NB4 (cell line): ENCODE results near the gene NFYC.

Source experiments
- DNase-seq: peaks from one replicate; pipeline ENCODE4 v3.0.0; 2010; ENCODE audit warnings: low read depth
- H3K4me3 ChIP-seq: one replicate; pipeline ENCODE4 v1.5.1; 2011; ENCODE audit warnings: mild to moderate bottlenecking, low read depth, low read length, moderate library complexity
- MYC ChIP-seq: IDR thresholded peaks from 2 replicates; pipeline ENCODE4 v1.6.1; 2011; ENCODE audit warnings: low read depth, low read length
- POLR2A ChIP-seq: IDR thresholded peaks from 2 replicates; pipeline ENCODE4 v1.6.1; 2011; ENCODE audit warnings: mild to moderate bottlenecking; ENCODE audit not compliant: insufficient read length; ENCODE audit errors: extremely low read depth
- TF ChIP-seq, protein P1 (sequence below): IDR thresholded peaks from one replicate; pipeline ENCODE4 v1.5.1; 2012; ENCODE audit warnings: low read depth, low read length
- TF ChIP-seq, protein P2 (sequence below): IDR thresholded peaks from 2 replicates; pipeline ENCODE4 v1.6.1; 2011; ENCODE audit warnings: low read depth, low read length

The NFYC gene

DNA sequence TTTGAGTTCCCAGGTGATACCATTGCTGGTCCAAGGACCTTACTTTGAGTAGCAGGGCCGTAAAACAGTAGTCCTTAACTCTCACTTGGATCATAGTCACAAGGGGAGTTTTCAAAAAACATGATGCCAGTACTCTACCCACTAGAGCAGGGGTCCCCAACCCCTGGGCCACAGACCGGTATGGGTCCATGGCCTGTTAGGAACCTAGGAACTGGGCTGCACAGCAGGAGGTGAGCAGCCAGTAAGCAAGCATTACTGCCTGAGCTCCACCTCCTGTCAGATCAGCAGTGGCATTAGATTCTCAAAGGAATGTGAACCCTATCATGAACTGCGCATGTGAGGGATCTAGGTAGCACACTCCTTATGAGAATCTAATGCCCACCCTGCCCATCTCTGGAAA is 52.4 kb downstream of the NFYC start:
- TF ChIP-seq, protein P1, sequence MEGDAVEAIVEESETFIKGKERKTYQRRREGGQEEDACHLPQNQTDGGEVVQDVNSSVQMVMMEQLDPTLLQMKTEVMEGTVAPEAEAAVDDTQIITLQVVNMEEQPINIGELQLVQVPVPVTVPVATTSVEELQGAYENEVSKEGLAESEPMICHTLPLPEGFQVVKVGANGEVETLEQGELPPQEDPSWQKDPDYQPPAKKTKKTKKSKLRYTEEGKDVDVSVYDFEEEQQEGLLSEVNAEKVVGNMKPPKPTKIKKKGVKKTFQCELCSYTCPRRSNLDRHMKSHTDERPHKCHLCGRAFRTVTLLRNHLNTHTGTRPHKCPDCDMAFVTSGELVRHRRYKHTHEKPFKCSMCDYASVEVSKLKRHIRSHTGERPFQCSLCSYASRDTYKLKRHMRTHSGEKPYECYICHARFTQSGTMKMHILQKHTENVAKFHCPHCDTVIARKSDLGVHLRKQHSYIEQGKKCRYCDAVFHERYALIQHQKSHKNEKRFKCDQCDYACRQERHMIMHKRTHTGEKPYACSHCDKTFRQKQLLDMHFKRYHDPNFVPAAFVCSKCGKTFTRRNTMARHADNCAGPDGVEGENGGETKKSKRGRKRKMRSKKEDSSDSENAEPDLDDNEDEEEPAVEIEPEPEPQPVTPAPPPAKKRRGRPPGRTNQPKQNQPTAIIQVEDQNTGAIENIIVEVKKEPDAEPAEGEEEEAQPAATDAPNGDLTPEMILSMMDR, result no peak
- H3K4me3 ChIP-seq, result no peak overlapping the region
- DNase-seq, result no peak

DNA sequence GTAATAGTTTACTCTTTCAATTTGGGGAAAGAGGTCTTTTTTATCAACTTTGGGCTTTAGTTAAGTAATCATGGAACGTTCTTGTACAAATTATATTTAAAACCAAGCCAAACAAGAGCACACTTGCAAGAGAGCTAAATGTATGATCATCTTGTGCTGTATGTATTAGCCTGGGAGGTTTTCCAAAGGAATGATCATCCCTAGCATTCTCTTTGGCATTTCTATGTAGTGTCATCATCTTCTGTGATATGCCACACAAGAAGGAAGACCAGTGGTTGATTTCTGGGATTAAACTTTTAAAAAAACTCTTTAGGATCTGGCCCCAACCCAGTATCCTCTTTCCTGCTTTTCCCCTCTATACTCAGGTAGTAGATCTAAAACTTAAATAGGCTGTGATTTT is 53.7 kb downstream of the NFYC start:
- no peak for DNase-seq
- no peak overlapping the region for H3K4me3 ChIP-seq
- TF ChIP-seq, protein P2, sequence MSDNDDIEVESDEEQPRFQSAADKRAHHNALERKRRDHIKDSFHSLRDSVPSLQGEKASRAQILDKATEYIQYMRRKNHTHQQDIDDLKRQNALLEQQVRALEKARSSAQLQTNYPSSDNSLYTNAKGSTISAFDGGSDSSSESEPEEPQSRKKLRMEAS, result no peak
- TF ChIP-seq MYC (no peak), POLR2A (no peak)
- TF ChIP-seq, protein P1, result no peak

DNA sequence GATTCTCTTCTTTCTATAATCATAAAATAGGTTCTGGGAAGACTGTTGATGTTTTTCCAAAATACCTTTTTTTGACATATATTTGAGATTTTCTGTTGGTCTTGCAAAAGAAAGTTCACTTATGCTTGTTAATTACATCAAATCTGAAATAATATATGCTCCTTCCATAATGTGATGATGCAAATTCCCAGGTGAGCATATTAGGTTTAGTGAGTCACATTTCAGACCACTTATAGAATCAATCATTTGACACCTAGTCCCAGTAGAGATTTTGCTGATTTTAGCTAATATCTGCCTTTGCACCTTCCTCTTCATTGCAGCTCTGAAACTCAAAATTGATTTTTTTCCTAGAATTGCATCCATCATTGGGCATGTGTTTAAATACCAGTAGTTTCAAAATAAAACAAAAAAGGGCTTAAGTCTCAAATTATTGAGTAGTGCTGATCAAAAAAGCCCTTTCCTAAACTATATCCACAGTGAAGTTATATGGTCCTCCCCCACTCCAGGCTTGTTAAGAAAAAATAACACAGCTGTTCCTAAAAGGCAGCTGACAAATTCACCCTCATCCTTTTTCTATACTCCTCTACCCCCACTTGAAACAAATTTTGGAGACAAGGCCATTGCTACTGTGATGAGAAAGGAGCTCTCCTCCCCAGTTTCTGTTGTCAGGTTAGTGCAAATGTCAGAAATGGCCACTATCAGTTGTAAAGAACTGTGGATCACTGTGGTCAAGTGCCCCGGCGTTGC is 55.0 kb downstream of the NFYC start:
- H3K4me3 ChIP-seq, result no peak overlapping the region
- DNase-seq, result no peak
- TF ChIP-seq, protein P2, result no peak
- no peak for TF ChIP-seq POLR2A

- no peak overlapping the region for H3K4me3 ChIP-seq
- DNase-seq, result no peak
- TF ChIP-seq, protein P2, result no peak
- TF ChIP-seq POLR2A (no peak), MYC (no peak)
- TF ChIP-seq, protein P1, result no peak
These were observed 57.6 kb downstream of the NFYC start for GRCh38 chr1:40748841-40749718.

GRCh38 chr1:40749817-40750216 is 58.3 kb downstream of the NFYC start:
- TF ChIP-seq, protein P1, result no peak
- no peak for TF ChIP-seq POLR2A
- TF ChIP-seq, protein P2, result no peak
- DNase-seq, result no peak
- no peak overlapping the region for H3K4me3 ChIP-seq

- no peak for DNase-seq
- H3K4me3 ChIP-seq, result no peak overlapping the region
- TF ChIP-seq POLR2A (no peak), MYC (no peak)
- TF ChIP-seq, protein P1, result no peak
- TF ChIP-seq, protein P2, result no peak
These were observed 59.0 kb downstream of the NFYC start for GRCh38 chr1:40750451-40750908.
